Left lung (tissue), 10 donors: Measurements from ENCODE around the gene CIITA. TPM values are rescaled to one million over a fixed set of nuclear protein-coding genes. Genes with fewer than 3 reads are reported as not detected.

Experiments used
- ATAC-seq: fragments of 200-7000 bp; cut with Tn5 transposase; one replicate; pipeline ENCODE4 v1.9.1; 2020; ENCODE audit warnings: moderate library complexity
- DNase-seq, 4 donors: peaks; one replicate each; pipeline ENCODE4 v3.0.0-alpha.2; 2013 to 2020
- H3K27ac ChIP-seq, 2 donors: fragments of 200-600 bp; sonication (generic) in 1 of 2; one replicate each; pipeline versions ENCODE4 v1.5.0 to v1.8.0; 2020 to 2021
- H3K27me3 ChIP-seq, 2 donors: fragments of 200-600 bp; sonication (generic) in 1 of 2; one replicate each; pipeline versions ENCODE4 v1.5.0 to v1.8.0; 2020 to 2021
- H3K36me3 ChIP-seq, 2 donors: fragments of 200-600 bp; sonication (generic) in 1 of 2; one replicate each; pipeline versions ENCODE4 v1.5.0 to v1.8.0; 2020 to 2021
- H3K4me1 ChIP-seq, 2 donors: fragments of 200-600 bp; one replicate each; pipeline ENCODE4 v1.8.0; 2021
- H3K4me3 ChIP-seq, 2 donors: fragments of 200-600 bp; sonication (generic) in 1 of 2; one replicate each; pipeline versions ENCODE4 v1.5.0 to v1.8.0; 2020 to 2021; ENCODE audit warnings: mild to moderate bottlenecking in 1 of 2
- H3K9me3 ChIP-seq, 2 donors: fragments of 200-600 bp; sonication (generic) in 1 of 2; one replicate each; pipeline versions ENCODE4 v1.5.0 to v1.8.0; 2020 to 2021
- CTCF ChIP-seq, 2 donors: fragments of 200-600 bp; sonication (generic) in 1 of 2; IDR thresholded peaks; one replicate each; pipeline versions ENCODE4 v1.5.0 to v1.8.0; 2021; ENCODE audit warnings: antibody characterized with exemption in 2 of 2
- intact Hi-C, 2 donors: fragments of 100-400 bp; cut with DNase I; formaldehyde crosslinking; loops; one replicate each; pipeline versions ENCODE4 v1.11.2 to v1.14.2; 2022
- polyA plus RNA-seq, 6 donors: library from polyadenylated mRNA; unstranded; fragments of 120-200 nt; gene quantifications; one replicate each; pipeline ENCODE4 v1.2.1, GENCODE V29; 2013; ENCODE audit not compliant: insufficient read length in 6 of 6
- total RNA-seq, 2 donors: library from RNA; stranded (reverse); fragmentation: NEBNext Ultra II Directional; extraction: Animal tissue kit (Norgen Biotek cat#: 25700); gene quantifications; one replicate each; pipeline ENCODE4 v1.2.1, GENCODE V29; 2021
- donor health status: DM: no; HTN: yes; CAD: no.
- donor health status: DM: no; HTN: no; CAD: no.

CIITA gene
- total and polyA plus RNA-seq, 8 donors, result 2.6 to 49.0 (median 5.8) TPM

- H3K36me3 ChIP-seq, result peaks cover 0 to 31% of the 10 kb centered on the region in 2 donors
- ATAC-seq, result no peak
- intact Hi-C loops, result loop anchor here in 1 of 2 donors (10.0 kb wide), 1 partner anchor 152 kb away; no protein-coding TSS in a partner anchor
- H3K27me3 ChIP-seq, result no peaks in the 10 kb centered on the region
- peaks cover 11 to 27% of the 10 kb centered on the region in 2 donors for H3K4me1 ChIP-seq
- H3K9me3 ChIP-seq, result no peaks in the 10 kb centered on the region
- no peak for DNase-seq
- no peak overlapping the region for H3K27ac ChIP-seq
- no peak for TF ChIP-seq CTCF (IDR thresholded peaks at IDR 0.05)
- H3K4me3 ChIP-seq, result no peak overlapping the region
These were observed 39.5 kb downstream of the CIITA start for GRCh38 chr16:10916534-10916933.

GRCh38 chr16:10918294-10919002 lies 41.4 kb downstream of the CIITA start:
- no peaks in the 10 kb centered on the region for H3K9me3 ChIP-seq
- peak overlapping the region in 1 of 2 donors; percentile 17 for H3K27ac ChIP-seq
- peak; percentile 92 to 95 for TF ChIP-seq CTCF (IDR thresholded peaks at IDR 0.05)
- H3K27me3 ChIP-seq, result no peaks in the 10 kb centered on the region
- intact Hi-C loops, result loop anchor here in 1 of 2 donors (10.0 kb wide), 1 partner anchor 154 kb away; no protein-coding TSS in a partner anchor
- H3K4me3 ChIP-seq, result no peak overlapping the region
- peaks cover 0 to 48% of the 10 kb centered on the region in 2 donors for H3K36me3 ChIP-seq
- peaks cover 16 to 39% of the 10 kb centered on the region in 2 donors for H3K4me1 ChIP-seq
- peak in 3 of 4 donors; percentile 81 to 94 (median 92) for DNase-seq
- peak; percentile 93 for ATAC-seq

GRCh38 chr16:10919003-10919351 lies 42.0 kb downstream of the CIITA start:
- peaks cover 16 to 39% of the 10 kb centered on the region in 2 donors for H3K4me1 ChIP-seq
- no peaks in the 10 kb centered on the region for H3K9me3 ChIP-seq
- DNase-seq, result no peak
- intact Hi-C loops, result loop anchor here in 1 of 2 donors (10.0 kb wide), 1 partner anchor 154 kb away; no protein-coding TSS in a partner anchor
- peak in 1 of 2 donors; percentile 32 for TF ChIP-seq CTCF (IDR thresholded peaks at IDR 0.05)
- no peak for ATAC-seq
- no peaks in the 10 kb centered on the region for H3K27me3 ChIP-seq
- peaks cover 0 to 53% of the 10 kb centered on the region in 2 donors for H3K36me3 ChIP-seq
- H3K27ac ChIP-seq, result no peak overlapping the region
- no peak overlapping the region for H3K4me3 ChIP-seq

- intact Hi-C loops, result no loop called here
- peaks cover 16 to 37% of the 10 kb centered on the region in 2 donors for H3K4me1 ChIP-seq
- H3K4me3 ChIP-seq, result no peak overlapping the region
- no peaks in the 10 kb centered on the region for H3K27me3 ChIP-seq
- no peak for TF ChIP-seq CTCF (IDR thresholded peaks at IDR 0.05)
- peaks cover 0 to 60% of the 10 kb centered on the region in 2 donors for H3K36me3 ChIP-seq
- ATAC-seq (peak; percentile 23), DNase-seq (no peak)
- H3K27ac ChIP-seq, result peak overlapping the region in 1 of 2 donors; percentile 9
- H3K9me3 ChIP-seq, result no peaks in the 10 kb centered on the region
These were observed 43.9 kb downstream of the CIITA start for GRCh38 chr16:10920726-10921427.
